Measurements from ENCODE around the gene MAGEA9B. TPM values are rescaled to one million over a fixed set of nuclear protein-coding genes. Genes with fewer than 3 reads are reported as not detected.
"Not testable (repeated sequence)": the region's sequence is repeated elsewhere in the genome, so short reads cannot be mapped to it uniquely, and the experiment has no call there.

Gene MAGEA9B, protein sequence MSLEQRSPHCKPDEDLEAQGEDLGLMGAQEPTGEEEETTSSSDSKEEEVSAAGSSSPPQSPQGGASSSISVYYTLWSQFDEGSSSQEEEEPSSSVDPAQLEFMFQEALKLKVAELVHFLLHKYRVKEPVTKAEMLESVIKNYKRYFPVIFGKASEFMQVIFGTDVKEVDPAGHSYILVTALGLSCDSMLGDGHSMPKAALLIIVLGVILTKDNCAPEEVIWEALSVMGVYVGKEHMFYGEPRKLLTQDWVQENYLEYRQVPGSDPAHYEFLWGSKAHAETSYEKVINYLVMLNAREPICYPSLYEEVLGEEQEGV
- not detected for total RNA-seq

DNA sequence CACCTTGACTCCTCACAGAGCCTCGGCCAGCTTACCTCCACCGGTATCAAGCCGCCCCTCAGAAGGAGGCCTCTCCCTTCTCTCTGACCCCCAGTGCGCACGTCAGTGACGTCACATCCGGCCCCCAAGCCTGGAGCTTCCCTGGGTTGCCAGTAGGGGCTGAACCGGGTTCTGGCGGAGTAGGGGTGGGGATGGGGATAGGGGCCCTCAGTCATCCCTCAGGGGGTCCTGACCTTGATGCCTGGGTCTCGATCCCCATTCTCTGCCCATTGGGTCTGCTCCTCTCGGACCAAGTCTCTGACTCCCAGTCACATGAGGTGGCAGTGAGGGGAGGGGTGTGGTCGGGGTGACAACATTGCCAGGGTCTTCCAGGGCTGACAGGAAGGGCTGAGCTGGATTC is at the start of gene MAGEA9B:
TSS of gene MAGEA9B (minus strand) at position 101 of the 400 bp plus-strand sequence. CDS start 4,280 bp downstream, outside the sequence.
- not testable (repeated sequence) for ATAC-seq

DNA sequence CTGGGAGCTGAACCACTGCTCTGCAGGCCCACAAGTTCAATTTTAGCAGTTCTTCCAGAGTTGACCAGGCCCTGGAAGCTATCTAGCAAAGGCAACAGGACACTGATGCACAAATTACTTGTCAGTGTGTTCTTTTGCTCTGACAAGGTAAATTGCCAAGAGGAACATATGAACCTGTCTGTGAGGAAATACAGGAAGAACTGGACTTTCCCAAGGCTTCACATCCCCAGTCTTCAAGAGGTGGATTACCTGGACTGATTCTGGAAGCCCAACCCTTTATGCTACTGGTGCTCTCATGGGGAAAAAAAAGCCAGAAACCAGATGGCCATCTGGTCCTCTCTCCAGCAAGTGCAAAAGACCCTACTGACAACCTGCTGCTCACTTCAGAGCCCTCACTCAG is 46.3 kb upstream of the MAGEA9B start:
- DNase-seq (ENCODE audit: low spot score) (no peak), ATAC-seq (no peak)

More for the DNA sequence above, at the start of gene MAGEA9B:
- DNase-seq (ENCODE audit: low spot score): not testable (repeated sequence)

DNA sequence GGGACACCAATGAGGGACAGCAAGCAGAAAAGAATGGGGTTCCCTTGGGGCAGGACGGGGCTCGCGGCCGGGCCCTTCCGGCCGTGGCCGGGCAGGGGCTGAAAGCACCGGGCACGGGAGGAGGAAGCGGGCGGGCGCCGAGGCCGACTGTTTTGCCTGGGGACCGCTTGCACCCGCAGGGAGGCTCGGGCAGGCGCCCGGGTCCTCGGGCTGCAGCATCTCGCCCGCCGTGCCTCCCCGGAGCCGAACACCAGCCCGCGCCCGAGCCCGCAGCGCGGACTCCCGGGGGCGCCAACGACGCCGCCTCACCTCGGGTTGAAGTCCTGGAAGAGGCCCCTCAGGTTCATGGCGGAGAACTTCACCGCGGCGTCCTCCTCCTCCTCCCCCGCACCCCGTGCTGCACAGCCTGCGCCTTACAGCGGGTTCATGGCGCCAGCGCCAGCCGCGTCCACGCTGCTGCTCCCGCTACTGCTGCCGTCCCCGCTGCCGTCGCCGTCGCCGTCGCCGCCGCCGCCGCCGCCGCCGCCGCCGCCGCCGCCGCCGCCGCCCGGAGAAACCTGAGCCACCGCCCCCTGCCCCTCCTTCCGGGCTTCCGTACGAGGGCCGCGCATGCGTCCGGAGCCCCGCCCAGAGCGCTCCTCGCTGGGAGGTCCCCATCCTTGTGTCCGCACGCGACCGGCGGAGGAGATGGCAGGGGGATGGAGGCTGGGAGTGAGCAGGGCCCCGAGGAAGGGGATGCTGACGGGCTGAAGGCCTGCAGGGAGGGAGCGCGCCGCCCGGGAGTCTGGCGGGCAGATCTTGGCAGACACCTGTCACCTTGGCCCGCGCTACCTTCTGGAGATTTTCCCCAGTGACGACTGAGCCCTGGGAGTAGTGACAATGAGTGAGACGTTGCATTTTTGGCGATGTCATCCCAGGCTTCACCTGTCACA is 44.2 kb upstream of the MAGEA9B start, which contains the start of gene TMEM185A:
TSS of gene TMEM185A (minus strand) at position 559 of the 932 bp plus-strand sequence. CDS start at position 347, 212 bp downstream.
- ATAC-seq (peak; percentile 89), DNase-seq (ENCODE audit: low spot score) (peak; percentile 71)

DNA sequence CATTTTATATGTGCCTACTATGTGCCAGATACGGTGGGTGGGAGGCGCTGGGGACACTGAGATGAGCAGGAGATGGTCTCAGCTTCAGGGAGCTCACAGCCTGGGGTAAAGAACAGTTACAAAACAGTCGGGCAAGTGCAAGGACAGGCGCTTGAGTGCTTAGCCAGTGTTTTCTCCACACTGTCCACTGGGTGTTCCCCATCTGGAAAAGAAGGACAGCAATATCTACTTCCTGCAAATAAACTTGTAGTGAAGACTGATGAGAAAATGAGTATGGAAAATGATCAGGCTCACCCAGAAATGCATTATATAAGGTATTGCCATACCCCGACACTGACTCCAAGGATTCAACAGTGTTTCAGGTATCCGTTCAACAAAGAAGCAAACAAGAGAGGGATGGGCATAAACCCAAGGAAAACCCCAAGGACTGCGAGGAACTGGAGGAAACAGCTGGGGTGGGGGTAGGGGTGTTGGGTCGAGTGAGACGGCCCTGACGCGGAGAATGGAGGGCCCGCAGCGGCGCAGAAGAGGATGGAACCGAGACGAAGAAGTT is 43.5 kb upstream of the MAGEA9B start:
- ATAC-seq (peak; percentile 81), DNase-seq (ENCODE audit: low spot score) (no peak)

DNA sequence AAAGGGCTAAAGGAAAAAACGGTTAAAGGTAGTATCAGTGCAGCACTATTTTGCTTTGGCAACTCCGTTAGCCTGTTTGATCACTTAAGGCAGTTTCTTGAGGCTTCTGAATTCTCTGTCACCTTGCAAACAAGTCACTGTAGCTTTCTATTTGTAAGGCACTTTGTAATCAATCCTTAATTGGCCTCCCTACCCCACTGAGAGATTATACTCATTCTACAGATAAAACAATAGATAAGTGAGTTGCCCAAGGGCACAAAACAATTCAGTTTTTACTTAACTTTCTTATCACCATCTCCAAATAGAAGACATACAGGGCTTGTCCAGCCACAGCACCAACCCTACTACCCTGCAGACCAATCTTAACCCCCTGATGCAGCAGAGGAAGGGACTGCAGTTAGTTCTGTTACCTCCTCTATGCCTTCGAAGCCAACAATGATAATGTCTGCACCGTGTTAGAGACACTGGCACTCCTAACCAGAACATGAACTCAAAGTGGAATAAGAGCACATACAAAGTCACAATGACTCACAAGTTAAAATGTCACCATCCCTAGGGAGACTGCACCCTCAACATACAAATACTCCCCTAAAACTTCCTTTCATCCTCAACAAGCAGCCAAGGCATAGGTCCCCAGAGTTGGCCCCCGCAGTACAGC is 42.6 kb upstream of the MAGEA9B start:
- ATAC-seq: no peak
- no peak for DNase-seq (ENCODE audit: low spot score)

DNA sequence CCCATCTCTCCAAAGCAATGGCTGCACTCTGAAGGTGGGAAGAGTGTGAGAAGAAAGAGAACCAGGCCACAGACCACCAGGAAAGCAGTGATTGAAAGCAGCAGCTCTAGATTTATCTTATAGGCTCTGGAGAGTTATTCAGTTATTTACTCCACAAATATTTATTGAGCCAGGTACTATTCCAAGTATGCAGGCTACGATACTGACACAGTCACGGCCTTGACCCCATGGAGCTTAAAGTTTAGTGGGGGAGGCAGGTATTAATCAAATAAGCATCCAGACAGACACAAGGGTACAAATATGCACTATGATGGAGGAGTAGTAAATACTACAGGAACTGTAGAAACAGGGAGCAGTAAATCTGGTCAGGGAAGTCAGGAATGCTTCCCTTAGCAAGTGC is 41.5 kb upstream of the MAGEA9B start:
- DNase-seq (ENCODE audit: low spot score): no peak
- no peak for ATAC-seq

DNA sequence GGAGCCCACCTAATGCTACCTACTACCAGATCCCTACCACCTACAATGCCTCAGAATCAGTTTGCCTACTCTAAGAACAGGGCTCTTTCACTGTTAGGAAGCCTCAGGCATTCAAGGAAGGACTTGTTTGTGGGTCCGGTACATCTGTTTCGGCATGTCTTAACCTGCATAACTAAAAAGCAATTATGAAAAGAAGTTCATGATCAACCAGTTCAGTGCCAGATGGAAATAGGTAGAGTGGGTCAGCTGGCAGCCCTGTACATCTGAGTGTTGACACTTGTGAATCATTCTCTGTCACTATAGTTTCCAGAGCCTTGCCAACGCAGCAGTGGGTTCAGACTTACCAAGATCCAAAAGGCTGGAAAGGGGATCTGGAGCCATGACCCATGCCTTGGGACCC is 41.0 kb upstream of the MAGEA9B start:
- ATAC-seq: no peak
- DNase-seq (ENCODE audit: low spot score): no peak

DNA sequence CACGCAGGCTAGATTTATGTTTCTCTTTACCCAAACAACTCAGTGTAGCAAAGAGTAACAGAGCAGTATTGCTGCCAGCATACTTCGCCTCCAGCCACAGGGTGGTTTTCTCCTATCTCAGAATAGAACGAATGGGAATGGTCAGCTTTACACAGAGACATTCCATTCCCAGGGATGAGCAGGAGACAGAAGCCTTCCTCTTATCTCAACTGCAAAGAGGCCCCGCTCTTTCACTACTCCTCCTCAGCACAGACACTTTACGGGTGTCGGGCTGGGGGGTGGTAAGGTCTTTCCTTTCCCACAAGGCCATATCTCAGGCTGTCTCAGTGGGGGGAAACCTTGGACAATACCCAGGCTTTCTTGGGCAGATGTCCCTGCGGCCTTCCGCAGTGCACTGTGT is 39.6 kb upstream of the MAGEA9B start:
- DNase-seq (ENCODE audit: low spot score); ATAC-seq: not testable (repeated sequence)

DNA sequence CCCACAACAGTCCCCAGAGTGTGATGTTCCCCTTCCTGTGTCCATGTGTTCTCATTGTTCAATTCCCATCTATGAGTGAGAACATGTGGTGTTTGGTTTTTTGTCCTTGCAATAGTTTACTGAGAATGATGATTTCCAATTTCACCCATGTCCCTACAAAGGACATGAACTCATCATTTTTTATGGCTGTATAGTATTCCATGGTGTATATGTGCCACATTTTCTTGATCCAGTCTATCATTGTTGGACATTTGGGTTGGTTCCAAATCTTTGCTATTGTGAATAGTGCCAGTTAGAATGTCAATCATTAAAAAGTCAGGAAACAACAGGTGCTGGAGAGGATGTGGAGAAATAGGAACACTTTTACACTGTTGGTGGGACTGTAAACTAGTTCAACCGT is 32.4 kb upstream of the MAGEA9B start:
- not testable (repeated sequence) for ATAC-seq; DNase-seq (ENCODE audit: low spot score)

DNA sequence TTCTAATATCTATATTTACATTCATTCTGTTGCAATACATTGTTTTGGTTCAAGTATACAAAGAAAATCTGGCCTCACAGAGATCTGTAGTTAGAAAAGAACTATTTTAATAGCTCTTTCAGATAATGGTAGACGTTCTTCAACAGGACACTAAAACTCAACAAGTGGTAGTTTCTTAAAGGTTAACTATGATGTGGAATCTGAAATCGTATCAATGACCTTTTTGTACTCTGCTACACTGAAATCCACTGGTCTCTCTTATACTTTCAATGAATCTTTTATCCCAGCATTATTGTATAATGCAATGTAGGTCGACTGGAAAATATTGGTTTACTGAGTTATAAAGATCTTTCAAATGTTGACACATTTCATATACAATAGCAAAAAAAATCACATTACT is 31.6 kb upstream of the MAGEA9B start:
- no peak for DNase-seq (ENCODE audit: low spot score)
- no peak for ATAC-seq

DNA sequence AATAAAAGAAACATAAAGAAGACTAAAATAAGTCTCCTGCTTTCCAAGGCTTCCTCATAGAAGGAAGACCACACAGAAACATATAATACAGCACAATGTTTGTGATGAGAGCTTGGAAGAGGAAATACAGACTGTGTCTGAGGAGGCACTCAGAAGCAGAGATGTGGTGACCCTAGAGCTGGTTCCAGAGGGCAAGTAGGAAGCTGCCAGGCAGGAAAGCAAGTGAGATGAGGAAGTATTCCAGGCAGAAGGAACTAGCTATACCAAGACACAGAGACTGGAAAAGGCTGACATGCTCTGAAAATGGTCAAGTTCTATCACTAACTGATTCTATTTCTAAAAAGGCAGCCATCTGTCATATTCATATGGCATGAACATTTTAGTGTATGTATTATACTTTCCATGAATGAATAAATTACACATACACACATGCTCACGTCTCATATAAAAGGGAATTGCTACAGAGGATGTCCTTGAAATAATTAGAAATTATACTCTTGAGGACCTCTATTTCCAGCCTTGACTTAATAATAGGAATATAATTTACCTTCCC is 24.4 kb upstream of the MAGEA9B start:
- no peak for ATAC-seq

DNA sequence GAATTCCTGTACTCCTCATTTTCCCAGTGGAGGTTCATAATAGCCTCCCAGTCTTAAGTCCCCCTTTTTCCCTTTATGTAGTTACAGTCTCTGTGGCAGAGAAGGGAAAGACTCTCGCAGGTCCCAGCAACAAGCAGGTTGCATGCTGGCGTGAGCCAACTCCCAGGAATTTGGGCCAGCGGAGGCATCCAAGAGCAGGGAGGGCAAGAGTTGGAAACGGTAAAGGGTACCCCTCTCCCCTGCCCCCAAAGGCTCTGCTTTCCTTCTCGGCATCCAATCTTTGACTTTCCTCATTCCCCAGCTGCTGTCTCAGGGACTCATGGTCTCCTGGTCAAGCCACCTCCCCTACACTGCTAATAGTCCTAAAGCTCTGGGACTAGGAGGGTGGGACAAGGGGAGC is 23.3 kb upstream of the MAGEA9B start:
- DNase-seq (ENCODE audit: low spot score) (no peak), ATAC-seq (no peak)

More for the DNA sequence above, 24.4 kb upstream of the MAGEA9B start:
- DNase-seq (ENCODE audit: low spot score): no peak

DNA sequence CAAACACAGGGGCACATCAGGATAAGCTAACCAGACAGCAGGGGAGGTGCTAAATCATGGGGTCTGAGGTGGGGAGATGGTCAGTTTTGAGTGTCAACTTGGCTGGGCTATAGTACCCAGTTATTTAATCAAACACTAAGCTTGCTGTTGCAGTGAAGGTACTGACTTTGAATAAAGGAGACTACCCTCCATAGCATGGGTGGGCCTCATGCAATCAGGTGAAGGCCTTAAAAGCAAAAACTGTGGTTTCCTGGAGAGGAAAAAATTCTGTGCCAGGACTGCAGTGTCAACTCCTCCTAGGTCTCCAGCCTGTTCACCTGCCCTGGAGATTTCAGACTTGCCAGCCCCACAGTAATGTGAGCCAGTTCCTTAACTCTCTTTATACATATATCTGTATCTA is 20.4 kb upstream of the MAGEA9B start:
- no peak for ATAC-seq
- DNase-seq (ENCODE audit: low spot score): no peak

DNA sequence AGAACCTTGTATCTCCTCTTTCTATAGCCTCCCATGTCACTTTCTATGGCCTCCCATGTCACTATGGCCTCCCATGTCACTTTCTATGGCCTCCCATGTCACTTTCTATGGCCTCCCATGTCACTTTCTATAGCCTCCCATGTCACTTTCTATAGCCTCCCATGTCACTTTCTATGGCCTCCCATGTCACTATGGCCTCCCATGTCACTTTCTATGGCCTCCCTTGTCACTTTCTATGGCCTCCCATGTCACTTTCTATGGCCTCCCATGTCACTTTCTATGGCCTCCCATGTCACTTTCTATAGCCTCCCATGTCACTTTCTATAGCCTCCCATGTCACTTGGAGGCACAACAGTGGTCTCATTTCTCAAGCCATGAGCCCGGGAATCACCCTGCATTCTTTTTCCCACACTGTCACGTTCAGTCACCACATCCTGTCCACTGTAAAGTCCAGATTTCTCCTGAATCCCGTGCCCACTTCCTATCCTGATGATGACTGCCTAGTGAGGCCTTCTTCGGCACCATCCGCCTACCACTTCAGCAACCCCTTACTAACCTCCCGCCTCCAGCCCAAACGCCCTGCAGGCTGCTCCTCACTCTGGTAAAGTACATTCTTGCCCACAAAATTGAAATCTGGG is 18.1 kb upstream of the MAGEA9B start:
- not testable (repeated sequence) for DNase-seq (ENCODE audit: low spot score); ATAC-seq

DNA sequence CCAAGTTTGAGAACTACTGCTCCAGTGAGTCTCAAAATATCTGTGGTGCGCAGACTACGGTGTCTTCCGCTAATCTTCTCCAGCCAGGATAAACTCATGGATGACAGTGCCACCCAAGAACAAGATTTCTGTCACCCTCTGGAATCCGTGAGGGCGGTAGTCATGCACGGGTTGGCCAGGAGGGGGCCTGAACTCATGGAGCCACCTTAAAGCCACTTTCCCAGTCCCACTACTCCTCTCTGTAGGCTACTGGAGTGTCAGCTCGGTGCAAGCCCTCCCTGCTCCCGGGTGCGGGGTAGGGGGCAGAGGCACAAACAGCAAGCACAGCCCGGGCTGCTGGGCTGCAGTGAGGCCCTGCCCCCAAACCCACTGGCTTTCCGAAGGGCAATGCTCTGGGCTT is 11.3 kb upstream of the MAGEA9B start:
- DNase-seq (ENCODE audit: low spot score); ATAC-seq: not testable (repeated sequence)

DNA sequence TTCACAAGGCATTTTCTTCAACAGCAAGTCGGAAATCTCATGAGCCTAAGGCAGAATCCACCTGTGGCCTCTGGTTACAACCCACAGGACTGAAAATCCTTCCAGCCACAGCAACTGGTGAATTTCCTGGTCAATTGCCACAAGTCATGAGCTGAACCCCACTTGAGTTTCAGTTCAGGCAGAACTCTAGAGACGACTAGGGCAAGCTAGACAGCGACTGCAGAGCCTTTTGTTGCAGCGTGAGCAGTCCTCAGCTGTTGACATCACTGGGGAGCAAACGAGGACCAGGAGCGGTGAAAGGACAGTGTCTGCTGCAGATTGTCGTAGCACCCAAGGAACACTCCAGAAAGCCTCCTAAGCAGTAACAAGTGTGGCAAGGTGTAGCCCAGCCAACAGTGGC is 8.7 kb upstream of the MAGEA9B start:
- not testable (repeated sequence) for DNase-seq (ENCODE audit: low spot score); ATAC-seq

DNA sequence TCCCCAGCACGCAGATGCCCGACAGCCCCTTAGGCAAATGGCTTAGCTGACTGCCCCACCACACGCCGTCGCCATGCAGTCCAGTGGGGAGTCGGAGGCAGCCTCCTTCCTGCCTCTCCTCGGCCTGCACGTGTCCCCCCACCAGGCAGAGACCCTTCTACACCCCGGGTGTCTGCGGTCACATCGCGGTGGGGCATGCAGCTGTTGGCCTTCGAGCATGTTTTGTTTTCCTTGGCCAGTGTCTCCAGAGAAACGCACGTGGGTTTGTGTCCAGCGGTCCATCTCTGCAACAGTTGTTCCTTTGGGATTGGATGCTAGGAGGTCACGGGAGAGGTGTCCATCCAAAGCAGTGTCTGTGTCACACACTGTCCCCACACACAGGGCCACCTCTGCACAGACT is 8.0 kb upstream of the MAGEA9B start, which contains the start of gene HSFX2:
TSS of gene HSFX2 (minus strand) at position 101 of the 400 bp plus-strand sequence. CDS start 614 bp downstream, outside the sequence.
- ATAC-seq: not testable (repeated sequence)

DNA sequence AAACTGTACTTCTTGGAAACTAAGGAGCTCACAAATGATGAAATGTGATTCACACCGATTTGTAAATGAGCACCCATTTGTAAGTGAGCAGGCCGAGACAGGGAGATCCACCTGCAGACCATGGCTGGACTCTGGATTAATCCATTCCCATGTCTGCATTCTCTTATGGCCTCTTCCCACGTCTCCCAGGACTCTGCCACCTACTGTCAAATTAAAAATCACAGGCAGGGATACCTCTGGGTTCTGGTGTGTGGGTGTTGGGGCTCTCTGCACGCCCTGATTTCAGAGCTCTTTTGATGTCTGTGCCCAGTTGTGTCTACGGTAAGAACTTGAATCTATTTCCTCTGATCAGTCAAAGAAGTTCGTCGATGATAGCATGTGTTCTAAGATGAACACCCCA is 3.7 kb upstream of the MAGEA9B start:
- DNase-seq (ENCODE audit: low spot score); ATAC-seq: not testable (repeated sequence)

More for the DNA sequence above, 8.0 kb upstream of the MAGEA9B start, which contains the start of gene HSFX2:
- DNase-seq (ENCODE audit: low spot score): not testable (repeated sequence)

DNA sequence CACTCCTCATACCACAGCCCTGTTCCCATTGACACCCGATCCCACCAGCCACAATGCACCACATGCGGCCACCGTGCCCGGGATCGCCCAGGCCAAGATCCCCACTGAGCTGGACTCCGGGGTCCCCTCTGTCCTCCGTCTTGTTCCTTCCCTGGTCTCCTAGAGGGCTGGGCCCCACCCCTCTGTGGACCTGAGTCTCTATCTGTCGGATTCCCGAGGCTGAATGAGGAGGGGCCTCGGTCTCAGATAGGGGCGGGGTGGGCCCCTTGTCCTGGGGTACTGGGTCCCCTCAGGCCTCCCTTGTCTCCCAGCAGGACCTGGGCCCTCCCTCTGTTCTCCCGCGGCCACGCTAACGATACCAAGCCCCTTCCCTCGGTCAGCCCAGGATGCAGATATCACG is 1.6 kb downstream of the MAGEA9B start:
- ATAC-seq; DNase-seq (ENCODE audit: low spot score): not testable (repeated sequence)

DNA sequence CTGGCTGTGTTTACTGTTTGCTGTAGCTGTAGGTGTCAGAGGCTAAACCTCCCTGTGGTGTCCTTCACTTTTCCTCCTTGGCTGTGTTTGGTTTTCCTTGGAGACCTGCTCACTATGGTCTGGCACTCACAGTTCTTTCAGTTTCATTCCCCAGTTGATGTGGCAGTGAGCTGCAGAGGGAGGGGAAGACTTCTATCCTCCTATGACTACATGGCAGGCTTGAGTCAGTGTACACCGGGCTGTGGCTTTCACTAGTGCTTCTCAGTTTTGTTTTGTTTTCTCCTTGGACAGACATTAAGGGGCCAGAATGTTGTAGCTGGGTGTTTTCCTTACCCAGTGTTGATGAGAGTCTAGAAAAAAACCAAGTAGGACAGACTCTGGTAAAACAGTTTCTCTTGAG is 13.8 kb downstream of the MAGEA9B start:
- not testable (repeated sequence) for DNase-seq (ENCODE audit: low spot score); ATAC-seq

Data from left lobe of liver (tissue), 2 donors.